ENCODE results near the gene GRM8. TPM values are rescaled to one million over a fixed set of nuclear protein-coding genes. Genes with fewer than 3 reads are reported as not detected.

Gene GRM8
- total RNA-seq, 1 experiment from 2014 or later: 1.8 TPM

- Histone ChIP-seq H3K18ac (ENCODE audit: insufficient read length, low read depth, low read length) (no peak overlapping the region), H3K23ac (ENCODE audit: insufficient read length, low read depth, low read length) (no peak overlapping the region), H4K5ac (ENCODE audit: insufficient read length, low read depth, low read length) (no peak overlapping the region), H3K4me1 (ENCODE audit: insufficient read depth, low read length) (no peaks in the 10 kb centered on the region), H4K20me1 (ENCODE audit: control insufficient read depth, insufficient read depth, insufficient read length) (no peaks in the 10 kb centered on the region), H2BK12ac (ENCODE audit: insufficient read length, low read depth, low read length) (no peak overlapping the region), H2BK15ac (ENCODE audit: low read depth, low read length) (no peak overlapping the region), H3K27ac (ENCODE audit: insufficient read length, low read depth, low read length) (no peak overlapping the region), H2AFZ (ENCODE audit: low read length) (no peak overlapping the region), H4K91ac (ENCODE audit: insufficient read length, low read depth, low read length) (no peak overlapping the region), H3T11ph (ENCODE audit: low read length) (no peak overlapping the region), H3K56ac (ENCODE audit: insufficient read length, low read depth, low read length) (no peak overlapping the region), H3K27me3 (ENCODE audit: insufficient read depth, low read length) (no peaks in the 10 kb centered on the region), H2AK5ac (ENCODE audit: insufficient read length, low read length) (no peak overlapping the region), H3K79me1 (ENCODE audit: insufficient read depth, low read depth, low read length, poor library complexity, severe bottlenecking) (no peaks in the 10 kb centered on the region), H3K4me2 (ENCODE audit: insufficient read depth, insufficient read length, low read length) (no peak overlapping the region), H2BK120ac (ENCODE audit: low read depth, low read length, poor library complexity, severe bottlenecking) (no peak overlapping the region), H3K4ac (ENCODE audit: low read depth, low read length) (no peak overlapping the region), H2BK5ac (ENCODE audit: insufficient read length, low read length) (no peak overlapping the region), H4K8ac (replicated peaks; ENCODE audit: insufficient read length, low read depth, low read length) (no peak overlapping the region), H3K14ac (ENCODE audit: insufficient read depth, low read length) (no peak overlapping the region), H3K79me2 (ENCODE audit: insufficient read depth, low read length) (no peaks in the 10 kb centered on the region), H2BK20ac (ENCODE audit: low read depth, low read length, poor library complexity, severe bottlenecking) (no peak overlapping the region), H3K9ac (ENCODE audit: extremely low read depth, insufficient read length, low read length) (no peak overlapping the region), H3K23me2 (ENCODE audit: insufficient read length, low read depth, low read length, poor library complexity, severe bottlenecking) (no peaks in the 10 kb centered on the region), H3K9me3 (ENCODE audit: control insufficient read depth, low read depth, low read length) (no peaks in the 10 kb centered on the region)
- DNase-seq: no peak
- TF ChIP-seq CTCF (conservative IDR thresholded peaks at IDR 0.05): no peak
- Mint-ChIP-seq H3K4me3 (no peak overlapping the region), H3K27ac (no peak overlapping the region), H3K27me3 (ENCODE audit: low read depth) (no peaks in the 10 kb centered on the region), H3K4me1 (peaks cover 3 to 7% of the 10 kb centered on the region in 2 experiments; a peak in 3 of 4 replicates), H3K9me3 (no peaks in the 10 kb centered on the region), H3K36me3 (ENCODE audit: insufficient read depth in 1 of 3, low read depth in 3 of 3) (no peaks in the 10 kb centered on the region)
- WGBS (ENCODE audit: extremely low coverage, insufficient read length, low lambda C conversion rate): no CpG with 5 or more reads among the region's 1 CpG
Measured at GRCh38 chr7:126426652-126427051, 826.1 kb downstream of the GRM8 start.

Measured in H9 (cell line).